ENCODE data around the gene TTBK1. TPM values are rescaled to one million over a fixed set of nuclear protein-coding genes. Genes with fewer than 3 reads are reported as not detected.

TTBK1 gene
- total and polyA plus RNA-seq, 2 donors (not counting 1 experiment from before 2014, with no cell fraction given), result 0.07 TPM; not detected in 1

DNA sequence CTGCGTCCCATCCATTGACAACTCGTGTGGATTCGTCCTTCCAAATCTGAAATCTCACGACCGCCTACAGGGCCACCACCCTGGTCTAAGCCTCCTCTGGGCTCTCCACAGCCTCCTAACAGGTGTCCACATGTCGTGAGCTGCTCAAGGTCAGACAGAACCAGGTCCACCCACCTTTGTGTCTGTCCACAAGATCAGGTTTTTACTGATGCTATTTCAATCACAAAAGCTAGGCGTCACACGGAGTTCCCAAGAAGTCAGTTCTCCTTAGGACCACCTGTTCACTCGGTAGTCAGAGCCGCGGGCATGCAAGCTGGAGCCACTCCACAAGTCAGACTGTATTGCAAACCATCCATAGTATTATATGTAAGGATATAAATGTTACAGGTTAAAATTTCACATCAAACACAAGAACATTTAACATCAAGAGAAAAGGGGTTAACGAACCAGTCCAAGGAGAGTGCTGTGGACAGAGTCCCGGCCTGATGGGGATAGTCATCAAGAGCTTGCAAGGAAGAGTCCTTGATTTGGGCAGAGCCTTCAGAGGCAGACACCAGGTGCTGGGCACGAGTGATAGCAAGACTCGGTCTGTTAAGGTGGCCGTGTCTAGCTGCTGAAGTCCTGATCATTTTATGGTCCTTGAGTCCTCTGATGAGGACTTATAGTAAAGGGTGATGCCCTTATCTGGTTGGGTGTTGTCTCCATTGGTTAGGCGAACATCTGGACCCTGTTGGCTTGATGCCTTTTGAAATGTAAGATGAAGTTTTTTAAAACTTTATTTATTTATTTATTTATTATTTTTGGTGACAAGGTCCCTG is 13.3 kb upstream of the TTBK1 start:
- peaks cover 0 to 5% (median 0%) of the 10 kb centered on the region in 4 experiments for H3K27me3 ChIP-seq (replicated peaks in 1 of 4; ENCODE audit: control extremely low read depth in 1 of 4, control insufficient read depth in 3 of 4, insufficient read depth in 4 of 4, low read length in 3 of 4)
- peaks cover 9% of the 10 kb centered on the region for H3K27me3 Mint-ChIP-seq
- no peaks in the 10 kb centered on the region for H4K20me1 ChIP-seq (ENCODE audit: control insufficient read depth, insufficient read depth, low read length, poor library complexity, severe bottlenecking)
- peak overlapping the region in 4 of 5 experiments; percentile 47 to 70 (median 64) for H3K4me3 ChIP-seq (ENCODE audit: control extremely low read depth in 1 of 5, extremely low read depth in 1 of 5, insufficient read depth in 1 of 5, low read depth in 2 of 5, low read length in 4 of 5)
- WGBS (ENCODE audit: insufficient coverage), result 80% methylated on average over 13 of the region's 17 CpGs
- CTCF ChIA-PET, result interaction anchor here (0.6 to 3.3 kb wide), 20 partner anchors 8 to 311 kb away, joined by 3 to 15 read pairs (median 4); partner anchors contain the start of genes ABCC10 and CRIP3
- H3K4me1 ChIP-seq (ENCODE audit: control insufficient read depth in 2 of 2, insufficient read depth in 2 of 2, low read length in 2 of 2), result peaks cover 28 to 36% of the 10 kb centered on the region in 2 donors
- DNase-seq (no peak), ATAC-seq (ENCODE audit: low read depth) (no peak)
- H3K36me3 ChIP-seq (replicated peaks in 1 of 2; ENCODE audit: control extremely low read depth in 1 of 2, control insufficient read depth in 1 of 2, extremely low read depth in 1 of 2, insufficient read depth in 2 of 2, low read length in 1 of 2), result peaks cover 0 to 8% of the 10 kb centered on the region in 2 experiments
- no peak for TF ChIP-seq EZH2 (IDR thresholded peaks at IDR 0.05; ENCODE audit: borderline replicate concordance, insufficient read depth, low read depth, low read length, poor library complexity, severe bottlenecking)
- TF ChIP-seq, protein P1, sequence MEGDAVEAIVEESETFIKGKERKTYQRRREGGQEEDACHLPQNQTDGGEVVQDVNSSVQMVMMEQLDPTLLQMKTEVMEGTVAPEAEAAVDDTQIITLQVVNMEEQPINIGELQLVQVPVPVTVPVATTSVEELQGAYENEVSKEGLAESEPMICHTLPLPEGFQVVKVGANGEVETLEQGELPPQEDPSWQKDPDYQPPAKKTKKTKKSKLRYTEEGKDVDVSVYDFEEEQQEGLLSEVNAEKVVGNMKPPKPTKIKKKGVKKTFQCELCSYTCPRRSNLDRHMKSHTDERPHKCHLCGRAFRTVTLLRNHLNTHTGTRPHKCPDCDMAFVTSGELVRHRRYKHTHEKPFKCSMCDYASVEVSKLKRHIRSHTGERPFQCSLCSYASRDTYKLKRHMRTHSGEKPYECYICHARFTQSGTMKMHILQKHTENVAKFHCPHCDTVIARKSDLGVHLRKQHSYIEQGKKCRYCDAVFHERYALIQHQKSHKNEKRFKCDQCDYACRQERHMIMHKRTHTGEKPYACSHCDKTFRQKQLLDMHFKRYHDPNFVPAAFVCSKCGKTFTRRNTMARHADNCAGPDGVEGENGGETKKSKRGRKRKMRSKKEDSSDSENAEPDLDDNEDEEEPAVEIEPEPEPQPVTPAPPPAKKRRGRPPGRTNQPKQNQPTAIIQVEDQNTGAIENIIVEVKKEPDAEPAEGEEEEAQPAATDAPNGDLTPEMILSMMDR (IDR thresholded peaks at IDR 0.05), result no peak
- H3K9me3 Mint-ChIP-seq (ENCODE audit: insufficient read depth), result no peaks in the 10 kb centered on the region
- peaks cover 39% of the 10 kb centered on the region for H3K79me2 ChIP-seq (ENCODE audit: control insufficient read depth, insufficient read depth, low read length)
- intact Hi-C loops (cut with micrococcal nuclease), result loop anchor here (1.0 to 10.0 kb wide), 4 partner anchors 17 to 395 kb away; partner anchors contain the start of genes CUL9 and GTPBP2
- peak overlapping the region; percentile 90 for H3K27ac Mint-ChIP-seq
- no peak overlapping the region for H3K27ac ChIP-seq (ENCODE audit: low read length in 2 of 2)
- H2AFZ ChIP-seq (ENCODE audit: insufficient read depth, low read depth, low read length, poor library complexity, severe bottlenecking), result peak overlapping the region; percentile 88
- no peaks in the 10 kb centered on the region for H3K9me3 ChIP-seq (ENCODE audit: control extremely low read depth in 1 of 3, control insufficient read depth in 2 of 3, insufficient read depth in 1 of 3, low read length in 2 of 3)
- POLR2A ChIA-PET, result interaction anchor here (0.6 to 1.7 kb wide), 5 partner anchors 17 to 357 kb away, joined by 3 to 7 read pairs (median 3); partner anchors contain the start of genes CNPY3 and CUL9
- H3K9ac ChIP-seq (ENCODE audit: low read length), result peak overlapping the region; percentile 66
- peaks cover 24% of the 10 kb centered on the region for H3K4me1 Mint-ChIP-seq
- H3K4me2 ChIP-seq (replicated peaks; ENCODE audit: low read depth, low read length, poor library complexity, severe bottlenecking), result peak overlapping the region; percentile 81
- H3K4me3 Mint-ChIP-seq, result peak overlapping the region; percentile 92

Data from B cell (primary cell).